NCI-H2227 (cell line): ENCODE results near the gene FAM222A.

Source experiments
- DNase-seq: peaks from one replicate; lab custom pipeline; 2025; ENCODE audit not compliant: unreplicated experiment; lab: John Stamatoyannopoulos, UW

FAM222A gene

DNA sequence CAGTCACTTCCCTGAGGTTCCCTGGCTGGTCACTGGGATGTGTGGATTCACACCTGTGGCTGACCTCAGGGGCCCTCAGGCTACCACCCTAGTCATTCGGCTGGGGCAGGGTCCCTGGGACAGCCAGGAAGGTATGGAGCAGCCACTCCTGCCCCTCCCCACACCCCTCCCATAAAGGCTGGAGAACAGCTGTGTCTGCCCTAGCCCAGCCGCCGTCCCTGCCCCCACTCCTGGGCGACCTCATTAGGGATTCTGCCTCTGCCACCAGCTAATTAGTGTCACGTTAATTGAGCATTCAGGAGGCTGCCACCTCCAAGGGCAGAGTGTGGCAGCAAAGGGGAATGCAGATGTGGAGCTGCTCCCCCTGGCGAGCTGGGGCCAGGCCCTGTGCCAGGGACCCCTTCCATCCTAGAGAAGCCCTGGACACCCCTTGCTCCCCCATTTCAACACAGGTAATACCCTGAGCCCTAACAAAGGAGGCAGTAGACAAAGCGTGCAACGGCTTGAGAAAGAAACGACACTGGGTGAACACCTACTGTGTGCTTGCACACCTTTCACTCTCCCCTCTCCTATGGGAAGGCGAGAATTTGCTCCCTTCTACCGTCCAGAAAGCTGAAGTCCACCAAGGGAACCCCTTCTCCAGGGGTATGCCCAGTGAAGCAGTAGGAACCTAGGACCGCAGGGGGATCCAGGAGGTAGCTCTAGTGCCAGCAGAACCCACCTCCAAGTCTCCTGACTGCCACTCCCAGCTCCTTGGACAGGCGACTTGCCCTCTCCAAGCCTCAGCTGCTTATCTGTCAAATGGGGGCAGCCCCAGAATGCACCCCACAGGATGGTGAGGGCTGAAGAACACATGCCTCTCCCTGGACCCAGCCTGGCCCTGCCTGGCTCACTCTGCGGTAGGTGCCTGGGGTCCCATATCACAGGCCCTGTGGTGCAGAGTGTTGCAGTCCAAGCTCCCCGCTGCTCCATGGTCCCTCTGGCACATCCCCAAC lies 45.1 kb downstream of the FAM222A start:
- DNase-seq: no peak

DNA sequence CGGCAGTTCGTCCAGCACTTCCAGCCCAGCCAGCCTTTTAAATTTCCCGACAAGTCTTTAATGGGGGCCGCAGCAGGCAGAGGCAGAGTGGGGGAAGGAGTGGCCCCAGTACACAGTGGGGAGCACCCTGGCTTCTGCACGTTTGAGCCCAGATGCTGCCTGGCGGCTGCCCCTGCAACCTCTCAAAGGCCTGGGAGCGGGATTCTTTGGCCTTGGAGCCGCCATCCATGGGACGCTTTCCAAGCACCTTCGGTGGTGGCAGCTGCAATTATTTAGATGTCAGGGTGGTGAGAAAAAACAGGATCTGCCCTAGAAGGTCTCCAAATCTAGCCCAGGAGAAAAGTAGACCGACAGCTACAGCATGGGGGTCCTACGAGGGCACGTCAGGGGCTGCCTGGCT lies 46.0 kb downstream of the FAM222A start:
- DNase-seq: no peak

DNA sequence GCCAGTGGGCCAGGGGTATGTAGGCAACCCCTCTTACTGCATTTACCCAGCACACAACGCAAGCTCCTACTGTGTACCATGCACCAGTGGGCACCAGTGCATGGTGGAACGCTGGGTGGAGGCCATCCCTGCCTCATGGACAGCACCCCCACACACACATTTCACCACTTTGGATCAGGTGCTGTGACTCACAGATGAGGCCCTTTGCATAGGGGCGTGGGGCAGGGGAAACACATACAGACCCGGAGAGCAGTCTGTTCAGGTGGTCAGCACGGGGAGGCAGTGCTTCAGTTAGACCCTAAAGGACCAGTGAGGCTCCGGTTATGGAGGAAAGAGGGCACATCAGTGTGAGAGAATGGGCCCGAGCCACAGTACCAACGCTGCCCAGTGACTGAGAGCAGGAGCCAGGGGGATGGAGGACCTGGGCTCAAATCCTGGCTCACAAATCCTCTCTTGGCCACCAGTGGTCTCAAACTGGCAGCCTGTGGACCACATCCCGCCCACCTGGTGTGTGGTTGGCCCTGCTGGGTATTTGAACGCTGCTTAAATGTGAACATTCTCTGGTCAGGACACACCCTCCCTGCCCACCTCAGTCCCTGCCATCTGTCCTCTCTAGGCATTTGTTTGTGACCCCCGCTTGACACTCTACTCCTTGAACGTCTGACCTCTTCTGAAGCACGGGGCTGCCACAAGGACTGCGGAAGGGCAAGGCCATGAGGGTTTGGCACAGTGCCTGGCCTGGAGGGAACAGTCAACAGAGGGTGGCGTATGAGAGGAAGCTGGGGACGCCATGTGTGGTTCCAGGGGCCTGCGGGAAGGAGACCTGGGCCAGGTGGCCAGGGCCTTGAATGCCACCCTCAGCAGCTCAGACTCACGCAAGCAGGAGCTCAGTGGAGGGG lies 46.7 kb downstream of the FAM222A start:
- DNase-seq: no peak

DNA sequence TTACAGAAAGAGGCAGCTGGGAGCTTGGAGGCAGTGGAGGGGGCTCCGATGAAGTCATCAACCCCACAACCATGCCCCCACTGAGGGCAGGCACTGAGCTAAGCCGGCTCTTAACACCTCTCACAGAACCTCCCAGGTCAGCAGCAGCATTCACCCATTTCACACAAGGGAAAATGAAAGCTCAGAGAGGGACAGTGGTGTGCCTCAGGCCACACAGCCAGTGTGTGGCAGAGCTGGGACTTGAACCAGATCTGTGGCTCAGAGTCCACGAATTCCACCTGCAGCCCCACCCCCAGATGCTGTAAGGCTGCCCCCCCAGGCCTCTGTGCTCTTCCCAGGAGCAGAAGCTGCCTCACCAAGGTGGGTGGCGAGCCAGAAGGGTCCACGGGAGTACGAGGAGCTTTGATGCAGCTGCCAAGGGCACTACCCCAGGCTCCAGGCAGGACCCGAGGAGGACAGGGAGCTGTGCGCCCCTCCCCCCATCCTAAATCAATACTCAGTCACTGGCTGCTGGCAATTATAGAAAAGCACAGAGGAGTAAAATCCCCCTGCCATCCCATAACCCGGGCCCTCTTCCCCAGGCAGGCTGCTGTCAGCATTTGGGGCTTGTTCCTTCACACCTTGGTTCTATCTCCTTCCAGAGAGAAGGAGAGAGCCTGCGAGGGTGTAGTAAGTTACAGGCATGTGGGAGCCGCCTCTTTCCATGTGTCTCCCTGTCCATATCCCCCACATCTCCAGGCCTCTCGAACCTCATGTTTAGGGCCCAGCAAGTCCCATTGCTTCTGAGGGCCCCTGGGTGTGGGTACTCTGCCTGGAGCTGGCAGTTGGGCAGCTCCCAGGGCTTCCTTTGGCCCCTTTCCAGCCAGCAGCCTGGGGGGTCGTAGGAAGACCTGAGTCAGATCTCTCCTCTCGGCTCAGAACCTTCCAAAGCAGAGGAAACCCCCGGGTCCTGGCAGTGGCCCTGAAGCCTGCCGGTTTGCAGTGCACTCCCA lies 47.6 kb downstream of the FAM222A start:
- DNase-seq: no peak

DNA sequence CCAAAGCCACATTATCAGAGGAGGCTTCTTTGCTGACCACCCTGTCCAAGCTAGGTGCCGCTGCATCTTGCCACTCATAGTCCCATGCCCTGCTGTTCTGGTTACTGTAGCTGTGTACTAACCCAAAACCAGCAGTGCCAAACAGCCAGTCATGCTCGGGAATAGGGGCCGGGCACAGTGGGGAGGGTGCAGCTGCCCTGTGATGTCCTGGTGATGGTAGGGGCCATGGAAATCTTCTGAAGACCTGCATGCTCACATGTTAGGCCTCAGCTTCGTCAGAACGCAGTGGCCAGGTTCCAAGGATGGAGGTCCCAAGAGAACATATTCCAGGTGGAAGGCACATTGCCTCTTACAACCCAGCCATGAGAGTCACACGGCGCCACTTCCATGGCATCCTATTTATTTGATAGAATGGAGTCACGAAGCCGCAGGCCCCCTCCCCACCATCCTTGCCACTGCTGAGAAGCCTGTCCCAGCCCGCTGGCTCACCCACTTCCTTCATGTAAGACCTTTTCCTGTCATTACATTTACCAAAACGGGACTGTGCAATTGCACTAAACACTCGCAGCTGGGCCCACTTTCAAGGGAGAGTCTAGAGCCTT lies 48.5 kb downstream of the FAM222A start:
- DNase-seq: no peak

DNA sequence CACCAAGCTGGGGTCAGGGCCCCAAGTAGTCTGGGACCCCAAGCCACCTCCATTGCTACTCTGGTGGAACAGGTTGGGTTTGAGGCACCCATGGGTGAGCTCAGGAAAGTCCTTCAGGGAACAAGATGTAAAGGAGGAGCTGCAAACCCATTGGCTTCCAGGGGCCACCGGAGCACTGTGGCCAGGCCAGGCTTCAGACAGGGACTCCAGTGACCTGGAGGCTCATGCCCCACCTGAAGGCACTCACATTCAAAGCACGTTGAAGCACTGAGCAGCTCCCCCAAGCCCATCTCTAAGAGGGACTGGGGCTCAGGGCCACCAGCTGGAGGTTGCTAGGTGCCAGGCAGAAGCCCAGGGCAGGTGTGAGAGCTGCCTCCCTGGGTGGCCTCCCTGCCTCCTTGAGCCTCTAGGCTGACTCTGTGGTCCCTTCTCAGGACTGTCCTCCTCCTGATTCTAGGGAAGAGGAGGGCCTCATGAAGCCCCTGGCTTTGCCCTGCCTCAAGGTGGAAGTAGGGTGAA lies 49.1 kb downstream of the FAM222A start:
- no peak for DNase-seq

DNA sequence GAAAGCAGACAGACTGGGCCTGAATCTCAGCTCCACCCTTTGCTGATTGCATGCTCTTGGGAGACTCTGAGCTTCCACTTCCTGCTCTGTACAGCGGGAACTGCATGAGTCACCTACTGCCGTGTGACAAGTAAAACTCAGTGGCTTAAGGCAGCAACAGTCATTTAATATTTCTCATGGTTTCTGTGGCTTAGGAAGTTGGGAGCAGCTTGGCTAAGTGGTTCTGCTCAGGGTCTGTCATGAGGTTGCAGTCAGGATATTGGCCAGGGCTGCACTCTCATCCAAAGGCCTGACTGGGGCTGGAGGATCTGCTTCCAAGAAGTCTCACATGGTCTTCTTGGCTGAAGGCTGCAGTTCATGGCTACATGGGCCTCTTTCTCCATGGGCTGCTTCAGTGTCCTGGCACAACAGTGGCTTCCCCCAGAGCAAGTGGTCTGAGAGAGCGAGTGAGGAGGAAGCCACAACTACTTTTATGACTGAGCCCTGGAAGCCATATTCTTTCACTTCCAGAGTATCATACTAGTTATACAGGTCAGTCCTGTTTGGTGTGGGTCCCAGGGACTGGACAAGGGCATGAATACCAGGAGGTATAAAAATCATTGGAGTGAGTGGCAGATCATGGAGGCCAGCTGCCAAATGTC lies 49.7 kb downstream of the FAM222A start:
- no peak for DNase-seq

DNA sequence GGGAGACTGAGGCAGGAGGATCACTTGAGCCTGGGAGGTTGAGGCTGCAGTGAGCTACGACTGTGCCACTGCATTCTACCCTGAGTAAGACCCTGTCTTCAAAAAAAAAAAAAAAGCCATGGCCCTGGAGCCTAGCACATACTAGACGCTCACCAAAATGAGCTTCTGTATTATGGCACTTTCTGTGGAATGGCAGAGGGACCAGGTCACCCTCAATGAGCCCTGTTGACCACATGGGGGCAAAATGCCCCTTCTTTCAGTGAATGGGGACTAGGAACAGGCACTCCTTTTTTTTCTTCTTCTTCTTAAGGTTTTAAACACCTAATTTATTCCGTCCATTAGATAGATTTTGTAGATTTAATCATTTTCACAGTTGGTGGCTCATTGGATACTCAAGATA lies 50.5 kb downstream of the FAM222A start:
- no peak for DNase-seq

DNA sequence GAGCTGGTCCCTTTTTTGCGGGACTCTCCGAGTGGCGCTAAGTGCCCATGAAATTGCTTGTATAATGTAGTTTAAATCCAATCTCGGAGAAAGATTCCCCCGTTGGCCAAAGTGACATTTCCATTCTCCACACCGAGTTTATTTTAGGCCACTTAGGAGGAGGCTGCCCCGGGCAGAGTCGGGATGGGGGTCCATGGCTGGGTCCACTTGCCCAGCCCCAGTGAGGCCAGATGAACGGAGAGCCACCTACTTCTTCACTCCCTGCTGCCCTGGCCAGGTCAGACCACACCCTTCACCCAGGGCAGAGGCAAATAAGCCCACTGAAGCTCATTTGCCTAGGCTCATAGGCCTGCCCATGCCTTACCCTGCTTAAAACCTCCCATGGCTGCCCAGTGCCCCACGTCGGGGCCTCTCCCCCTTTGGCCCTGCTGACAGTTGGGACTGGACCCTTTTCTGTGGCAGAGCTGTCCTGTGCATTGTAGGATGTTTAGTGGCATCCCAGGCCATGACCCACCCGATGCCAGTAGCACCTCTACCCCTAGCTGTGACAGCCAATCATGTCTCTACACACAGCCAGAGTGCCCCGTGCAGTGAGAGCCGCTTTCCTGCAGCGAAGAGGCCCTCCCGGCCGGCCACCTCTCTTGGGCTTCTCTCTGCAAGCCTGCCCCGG lies 51.3 kb downstream of the FAM222A start:
- DNase-seq: no peak

DNA sequence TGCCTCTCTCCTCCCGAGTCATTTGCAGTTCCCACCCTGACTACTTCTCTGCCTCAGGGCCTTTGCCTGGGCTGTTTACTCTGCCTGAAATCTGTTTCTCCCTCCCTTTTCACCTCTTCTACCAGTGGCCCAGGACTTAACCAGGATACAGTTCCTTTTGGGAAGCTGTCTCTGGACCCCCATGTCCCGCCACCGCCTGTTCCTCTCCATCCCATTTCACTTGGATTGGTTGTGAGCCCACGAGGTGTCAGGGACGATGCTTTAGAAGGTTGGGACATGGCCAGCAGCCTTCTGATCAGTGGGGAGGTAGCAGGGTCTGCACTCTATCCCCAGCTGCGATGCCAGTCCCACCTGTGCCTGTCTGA lies 51.8 kb downstream of the FAM222A start:
- no peak for DNase-seq

DNA sequence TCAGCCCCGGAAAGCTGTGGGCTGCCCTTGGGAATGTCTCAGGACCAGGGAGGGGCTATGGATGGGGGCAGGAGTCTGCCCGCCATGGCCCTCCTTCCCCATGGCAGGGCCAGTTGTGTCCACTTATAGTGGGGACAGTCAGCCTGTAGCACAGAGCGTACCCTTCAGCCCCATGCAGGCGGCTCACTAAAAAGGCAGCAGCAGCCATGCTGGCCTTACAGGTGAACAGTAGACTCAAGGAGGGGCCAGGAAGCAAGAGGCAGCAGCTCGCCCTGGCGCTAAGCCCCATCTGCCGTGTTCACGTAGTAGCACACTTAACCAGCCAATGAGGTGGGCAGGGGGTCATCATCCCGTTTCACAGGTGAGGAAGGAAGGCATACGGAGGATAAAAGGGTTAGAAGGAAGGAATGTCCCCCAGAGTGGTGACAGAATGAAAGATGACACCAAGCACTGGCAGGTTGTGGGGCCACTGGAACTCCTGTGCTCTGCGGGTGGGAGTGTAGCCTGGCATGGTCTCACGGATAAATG lies 52.7 kb downstream of the FAM222A start:
- no peak for DNase-seq

DNA sequence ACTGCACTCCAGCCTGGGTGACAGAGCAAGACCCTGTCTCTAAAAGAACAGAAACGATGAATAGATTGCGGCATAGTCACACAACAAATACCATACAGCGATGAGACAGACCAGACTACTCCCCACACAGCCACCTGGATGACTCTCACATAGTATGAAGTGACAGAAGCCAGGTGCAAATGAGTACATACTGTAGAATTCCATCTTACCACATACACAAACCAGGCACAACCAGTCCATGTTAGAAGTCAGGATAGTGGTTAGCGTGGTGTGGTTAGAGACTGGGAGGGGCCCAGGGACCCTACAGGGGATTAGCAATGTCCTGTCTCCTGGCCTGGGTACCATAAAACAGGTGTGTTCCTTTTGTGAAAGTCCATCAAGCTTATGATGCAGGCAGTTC lies 53.8 kb downstream of the FAM222A start:
- no peak for DNase-seq

DNA sequence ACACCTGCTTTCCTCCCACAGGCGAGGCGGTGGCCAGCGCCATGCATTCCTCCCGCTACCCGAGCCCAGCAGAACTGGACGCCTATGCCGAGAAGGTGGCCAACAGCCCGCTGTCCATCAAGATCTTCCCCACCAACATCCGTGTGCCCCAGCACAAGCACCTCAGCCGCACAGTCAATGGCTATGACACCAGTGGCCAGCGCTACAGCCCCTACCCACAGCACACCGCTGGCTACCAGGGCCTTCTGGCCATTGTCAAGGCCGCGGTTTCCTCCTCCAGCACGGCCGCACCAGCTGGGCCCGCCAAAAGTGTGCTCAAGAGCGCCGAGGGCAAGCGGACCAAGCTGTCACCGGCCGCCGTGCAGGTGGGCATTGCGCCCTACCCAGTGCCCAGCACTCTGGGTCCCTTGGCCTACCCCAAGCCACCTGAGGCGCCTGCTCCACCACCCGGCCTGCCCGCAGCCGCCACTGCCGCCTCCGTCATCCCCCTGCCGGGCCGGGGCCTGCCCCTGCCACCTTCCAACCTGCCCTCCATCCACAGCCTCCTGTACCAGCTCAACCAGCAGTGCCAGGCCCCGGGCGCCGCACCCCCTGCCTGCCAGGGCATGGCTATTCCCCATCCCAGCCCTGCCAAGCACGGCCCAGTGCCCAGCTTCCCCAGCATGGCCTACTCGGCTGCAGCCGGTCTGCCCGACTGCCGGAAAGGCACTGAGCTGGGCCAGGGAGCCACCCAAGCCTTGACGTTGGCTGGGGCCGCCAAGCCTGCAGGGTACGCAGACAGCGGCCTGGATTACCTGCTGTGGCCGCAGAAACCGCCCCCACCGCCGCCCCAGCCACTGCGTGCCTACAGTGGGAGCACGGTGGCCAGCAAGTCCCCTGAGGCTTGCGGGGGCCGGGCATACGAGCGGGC lies 54.6 kb downstream of the FAM222A start:
- no peak for DNase-seq

DNA sequence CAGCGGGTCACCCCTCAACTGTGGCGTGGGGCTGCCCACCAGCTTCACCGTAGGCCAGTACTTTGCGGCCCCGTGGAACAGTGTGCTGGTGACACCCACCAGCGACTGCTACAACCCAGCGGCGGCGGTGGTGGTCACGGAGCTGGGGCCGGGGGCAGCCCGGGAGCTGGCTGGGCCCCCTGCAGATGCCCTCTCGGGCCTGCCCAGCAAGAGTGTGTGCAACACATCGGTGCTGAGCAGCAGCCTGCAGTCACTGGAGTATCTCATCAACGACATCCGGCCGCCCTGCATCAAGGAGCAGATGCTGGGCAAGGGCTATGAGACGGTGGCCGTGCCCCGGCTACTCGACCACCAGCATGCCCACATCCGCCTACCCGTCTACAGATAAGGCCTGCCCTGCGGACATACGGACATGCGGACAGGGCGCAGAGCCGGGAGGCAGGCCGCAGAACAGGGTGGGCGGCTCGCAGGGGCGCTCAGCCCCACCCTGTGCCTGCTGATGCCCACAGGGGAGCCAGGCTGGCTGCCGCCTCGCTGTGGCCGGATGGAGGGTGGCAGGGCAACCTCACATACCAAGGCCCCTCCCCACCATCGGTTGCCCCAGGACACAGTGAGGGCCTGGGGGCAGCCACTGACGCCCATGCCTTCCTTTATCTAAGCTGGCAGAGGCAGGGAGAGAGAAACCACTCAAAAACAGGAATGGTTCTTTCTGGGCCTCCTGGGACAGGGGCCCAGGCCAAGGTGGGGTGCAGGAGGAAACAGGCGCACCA lies 55.5 kb downstream of the FAM222A start:
- no peak for DNase-seq

DNA sequence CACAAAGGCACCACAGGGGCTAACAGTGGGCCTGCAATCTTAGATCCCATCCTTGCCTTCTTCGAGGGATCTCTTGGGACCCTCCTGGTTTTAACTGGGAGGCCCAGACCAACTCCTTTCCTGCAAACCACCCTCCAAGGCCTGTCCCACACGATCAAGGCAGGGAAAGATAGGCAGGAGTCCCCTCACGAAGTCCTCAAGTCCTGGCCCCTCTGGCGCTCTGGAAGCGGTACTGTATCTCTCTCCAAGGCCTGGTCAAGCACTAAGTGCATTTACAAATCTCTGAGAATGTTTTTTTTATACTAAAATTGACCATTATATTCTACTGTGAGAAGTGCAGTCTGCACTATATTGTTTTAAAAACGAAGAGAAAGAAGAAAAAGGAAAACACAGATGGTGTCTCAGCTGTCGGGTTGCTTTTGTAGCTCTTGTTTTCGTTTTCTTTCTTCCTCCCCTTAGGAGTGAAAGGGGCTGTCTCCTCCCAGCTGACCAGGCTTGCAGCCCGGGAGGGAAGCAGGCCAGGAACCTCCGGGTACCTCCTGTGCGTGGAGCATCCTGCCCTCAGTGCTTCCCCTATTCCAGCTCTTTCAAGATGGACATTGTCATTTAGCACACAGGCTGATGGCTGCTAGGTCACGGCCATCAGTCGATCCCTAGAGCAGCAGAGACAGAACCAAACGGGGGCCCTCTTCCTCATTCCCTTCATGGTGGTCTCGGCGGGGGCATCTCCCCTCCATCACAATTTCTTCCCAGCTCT lies 56.7 kb downstream of the FAM222A start:
- no peak for DNase-seq
